ENCODE data around the gene ZBTB26. TPM values are rescaled to one million over a fixed set of nuclear protein-coding genes. Genes with fewer than 3 reads are reported as not detected.

The ZBTB26 gene, protein sequence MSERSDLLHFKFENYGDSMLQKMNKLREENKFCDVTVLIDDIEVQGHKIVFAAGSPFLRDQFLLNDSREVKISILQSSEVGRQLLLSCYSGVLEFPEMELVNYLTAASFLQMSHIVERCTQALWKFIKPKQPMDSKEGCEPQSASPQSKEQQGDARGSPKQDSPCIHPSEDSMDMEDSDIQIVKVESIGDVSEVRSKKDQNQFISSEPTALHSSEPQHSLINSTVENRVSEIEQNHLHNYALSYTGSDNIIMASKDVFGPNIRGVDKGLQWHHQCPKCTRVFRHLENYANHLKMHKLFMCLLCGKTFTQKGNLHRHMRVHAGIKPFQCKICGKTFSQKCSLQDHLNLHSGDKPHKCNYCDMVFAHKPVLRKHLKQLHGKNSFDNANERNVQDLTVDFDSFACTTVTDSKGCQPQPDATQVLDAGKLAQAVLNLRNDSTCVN
- total RNA-seq, result 2.6 and 3.3 TPM in 2 replicates

GRCh38 chr9:122931226-122932121 is at the start of gene ZBTB26:
Gene ZBTB26, minus strand, starts transcription at chr9:122931512. Its CDS starts 11,578 bp downstream, at chr9:122919934.

DNA sequence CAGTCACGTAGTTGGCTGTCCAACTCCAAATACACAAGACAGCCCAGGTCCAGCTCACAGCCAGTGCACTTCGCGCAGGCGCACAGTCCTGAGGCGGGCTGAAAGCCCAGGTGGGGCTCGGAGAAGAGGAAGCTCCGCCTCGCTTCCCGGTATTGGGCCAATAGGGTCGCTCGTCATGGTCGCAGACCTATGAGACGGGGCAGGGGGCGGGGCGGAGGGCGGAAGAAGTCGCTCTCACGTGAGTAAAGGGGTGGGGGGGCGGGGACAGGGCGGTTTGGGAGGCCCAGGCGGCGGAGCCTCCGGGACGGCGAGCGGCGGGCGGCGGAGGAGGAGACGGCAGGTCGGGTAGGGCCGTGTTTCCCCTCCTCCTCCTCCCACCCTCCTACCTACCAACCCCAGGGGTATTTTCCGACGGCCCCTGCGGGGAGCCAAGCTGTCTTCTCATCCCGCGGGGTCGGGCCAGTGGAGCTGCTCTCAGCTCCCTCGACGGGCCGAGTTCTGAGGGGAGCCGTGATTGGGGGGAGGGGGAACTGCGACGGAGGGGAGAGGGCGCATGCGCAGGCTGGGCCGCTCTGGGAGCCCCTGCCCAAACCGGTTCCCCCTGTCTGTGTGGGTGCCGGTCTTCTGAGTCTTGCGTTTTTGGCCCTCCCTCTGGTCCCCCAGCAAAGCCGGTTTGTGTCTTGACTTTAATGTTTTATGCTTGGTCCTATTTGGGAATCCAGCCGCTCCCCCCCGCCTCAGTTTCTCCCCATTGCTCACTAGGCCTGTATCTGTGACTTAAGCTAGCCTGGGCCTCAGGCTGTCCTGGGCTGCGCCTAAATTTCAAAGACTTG is 9.7 kb upstream of the ZBTB26 start, which contains the start of gene RABGAP1:
Gene RABGAP1, plus strand, starts transcription at position 272 of the 833 bp plus-strand sequence. CDS start 16,040 bp downstream, outside the sequence.

DNA sequence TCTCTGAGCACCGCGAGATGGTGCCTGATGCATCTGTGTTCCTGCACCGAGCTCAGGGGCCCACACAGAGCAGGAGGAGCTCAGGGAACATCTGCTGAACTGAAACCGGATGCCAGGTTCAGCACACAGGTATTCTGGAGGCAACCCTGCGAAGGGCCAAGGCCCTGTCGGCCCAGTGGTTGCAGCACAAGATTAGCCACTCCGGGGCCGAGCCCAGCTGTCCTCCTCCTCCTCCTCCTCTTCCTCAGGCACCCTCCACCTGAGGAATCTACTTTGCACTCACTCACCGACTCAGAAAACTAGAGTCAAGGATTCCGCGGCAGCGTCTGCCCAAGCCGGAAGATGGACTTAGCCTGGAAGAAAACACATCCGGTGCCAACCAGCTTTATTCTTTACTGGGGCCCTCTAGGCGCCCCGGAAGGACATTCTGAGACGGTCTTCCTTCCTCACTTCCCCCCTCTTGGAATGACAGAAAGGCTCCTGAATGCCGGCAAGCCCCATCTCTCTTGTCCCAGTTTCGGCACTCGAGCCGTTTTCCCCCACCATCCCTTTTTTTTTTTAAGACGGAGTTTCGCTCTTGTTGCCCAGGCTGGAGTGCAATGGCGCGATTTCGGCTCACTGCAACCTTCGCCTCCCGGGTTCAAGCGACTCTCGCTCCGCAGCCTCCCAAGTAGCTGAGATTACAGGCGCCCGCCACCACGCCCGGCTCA is 18.2 kb downstream of the ZBTB26 start, which contains the start of gene ZBTB6:
Gene ZBTB6, minus strand, starts transcription at position 360 of the 710 bp plus-strand sequence. CDS start 1,251 bp downstream, outside the sequence.

DNA sequence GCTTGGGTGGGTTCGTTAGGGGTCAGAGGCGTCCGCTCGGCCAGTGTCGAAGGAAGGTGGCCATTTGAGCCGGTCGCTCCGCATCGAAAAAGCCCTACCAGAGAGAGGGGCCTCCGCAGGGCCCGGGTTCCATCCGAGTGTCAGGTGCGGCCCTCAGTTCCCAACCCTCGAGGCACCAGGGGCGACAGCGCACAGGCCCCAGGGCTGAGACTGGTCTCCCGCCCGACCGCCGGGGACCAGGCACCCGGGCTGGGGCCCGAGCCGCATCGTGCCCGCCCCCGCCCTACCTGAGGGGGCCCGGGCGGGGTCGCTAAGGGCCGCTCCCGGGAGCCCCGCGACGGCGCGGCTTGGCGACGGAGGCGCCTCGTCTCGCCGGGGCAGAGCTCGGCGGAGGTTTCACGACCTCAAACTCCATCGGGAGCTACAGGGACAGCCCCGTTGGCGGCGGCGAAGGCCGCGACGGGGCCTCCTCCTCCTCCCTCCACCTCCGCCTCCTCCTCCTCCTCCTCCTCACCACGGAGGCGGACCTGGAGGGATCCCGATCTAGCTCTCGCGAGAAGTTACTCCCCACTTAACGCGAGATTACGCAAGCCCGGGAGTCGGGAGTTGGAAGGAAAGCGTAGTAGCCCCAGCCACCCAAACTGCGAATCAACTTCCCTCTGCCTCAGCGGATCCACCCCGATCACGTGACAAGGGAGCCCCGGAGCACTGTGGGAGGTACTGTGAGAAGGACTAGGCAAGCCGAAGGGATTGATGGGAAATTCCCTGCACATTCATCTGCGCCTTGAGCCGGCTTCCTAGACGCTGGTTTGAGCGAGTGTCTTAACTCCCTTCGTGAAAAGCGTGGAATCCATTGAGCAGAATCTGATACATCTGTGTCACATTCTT is 26.2 kb downstream of the ZBTB26 start, which contains the start of gene RC3H2:
Gene RC3H2, minus strand, starts transcription at position 537 of the 888 bp plus-strand sequence. CDS start 7,850 bp downstream, outside the sequence.

Small RNAs within 50 kb of the gene (small RNA-seq; reads per million reads assigned to genes)
- gene RNY1P15, result not detected
- 180 reads per million, percentile 99 among the genes with 10 or more reads in this experiment for gene SNORD90

Other genes starting within 250 kb of the ZBTB26 start
- not detected in 2 replicates for gene OR1L4, start 207.5 kb downstream of the ZBTB26 start, total RNA-seq
- not detected in 2 replicates for gene OR1L6, start 189.2 kb downstream of the ZBTB26 start, total RNA-seq
- gene OR5C1, start 142.6 kb downstream of the ZBTB26 start, total RNA-seq, result not detected in 2 replicates
- not detected in 2 replicates for gene OR1K1, start 131.4 kb downstream of the ZBTB26 start, total RNA-seq
- gene PDCL, start 102.9 kb downstream of the ZBTB26 start, total RNA-seq, result 20.9 and 23.1 TPM in 2 replicates
- 20.6 and 31.5 TPM in 2 replicates for gene RC3H2, start 26.2 kb downstream of the ZBTB26 start, total RNA-seq
- gene ZBTB6, start 18.2 kb downstream of the ZBTB26 start, total RNA-seq, result 7.3 and 9.6 TPM in 2 replicates
- 33.0 and 33.4 TPM in 2 replicates for gene RABGAP1, start 9.5 kb upstream of the ZBTB26 start, total RNA-seq
- 0.73 and 2.2 TPM in 2 replicates for gene GPR21, start 102.2 kb upstream of the ZBTB26 start, total RNA-seq